ENCODE measurements around the gene HMGN2. TPM values are rescaled to one million over a fixed set of nuclear protein-coding genes. Genes with fewer than 3 reads are reported as not detected.

Gene HMGN2
- total and polyA plus RNA-seq, 10 of the 15 experiments (the other 5 are each of a cell fraction or from before 2014, with no cell fraction given): 249 to 2,682 (median 694) TPM

DNA sequence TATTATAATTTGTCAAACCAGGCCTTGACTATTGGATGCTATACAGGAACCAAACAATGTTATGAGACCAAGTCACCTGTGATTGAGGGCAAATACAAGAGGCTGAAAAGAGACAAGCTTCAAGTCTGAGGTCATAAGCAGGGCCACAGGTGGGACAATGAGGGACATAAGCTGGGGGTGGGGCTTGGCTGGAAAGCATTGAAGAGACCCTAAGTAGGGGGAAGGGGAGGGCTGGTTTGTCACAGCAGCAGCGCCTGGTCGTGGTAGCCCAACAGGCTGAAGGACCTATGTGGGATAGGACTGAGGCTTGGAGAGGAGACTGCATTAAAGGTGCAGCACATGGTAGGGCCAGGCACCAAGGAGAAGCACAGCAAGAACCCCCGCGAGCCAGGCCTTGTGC lies 17.9 kb downstream of the HMGN2 start:
- Histone ChIP-seq H2AFZ (ENCODE audit: control insufficient read depth, low read depth, low read length) (no peak overlapping the region), H3K36me3 (ENCODE audit: control insufficient read depth in 2 of 2, insufficient read depth in 2 of 2, low read length in 1 of 2) (no peaks in the 10 kb centered on the region), H3K27ac (ENCODE audit: control insufficient read depth, insufficient read depth) (no peak overlapping the region), H4K20me1 (ENCODE audit: control insufficient read depth, insufficient read depth) (no peaks in the 10 kb centered on the region), H3K4me1 (ENCODE audit: control insufficient read depth, insufficient read depth, low read length) (peaks cover 11% of the 10 kb centered on the region), H3K9me3 (replicated peaks; ENCODE audit: control insufficient read depth, insufficient read depth, low read length) (no peaks in the 10 kb centered on the region), H3K4me3 (no peak overlapping the region), H3K27me3 (replicated peaks in 1 of 2; ENCODE audit: control insufficient read depth in 2 of 2, insufficient read depth in 2 of 2, low read length in 1 of 2) (no peaks in the 10 kb centered on the region), H3K9ac (ENCODE audit: control insufficient read depth, insufficient read depth, low read length) (no peak overlapping the region), H3K79me2 (ENCODE audit: control insufficient read depth, insufficient read depth, low read length) (no peaks in the 10 kb centered on the region), H3K4me2 (ENCODE audit: control insufficient read depth, insufficient read depth) (no peak overlapping the region)
- in situ Hi-C loops (cut with MboI) (no loop called here), intact Hi-C loops (cut with micrococcal nuclease; ENCODE audit: unreplicated experiment) (no loop called here)
- 81% methylated on average over 4 of the region's 4 CpGs for WGBS (ENCODE audit: insufficient coverage, insufficient replicate concordance, low lambda C conversion rate, missing lambda C conversion rate)
- ChIA-PET SMC1A (ENCODE audit: uncharacterized antibody, unreplicated experiment) (interaction anchor here (0.6 to 1.6 kb wide), 4 partner anchors 9 to 479 kb away, joined by 3 to 4 read pairs (median 3); no protein-coding TSS in a partner anchor), RAD21 (ENCODE audit: unreplicated experiment) (interaction anchor here (1.6 kb wide), 1 partner anchor 10 kb away, joined by 5 read pairs; no protein-coding TSS in a partner anchor), POLR2A (interaction anchor here (0.6 kb wide), 3 partner anchors 17 to 219 kb away, joined by 3 to 6 read pairs (median 5); no protein-coding TSS in a partner anchor), CTCF (interaction anchor here (1.2 to 1.3 kb wide), 2 partner anchors 11 to 113 kb away, joined by 5 to 8 read pairs; no protein-coding TSS in a partner anchor)
- ATAC-seq: no peak
- FAIRE-seq: no peak
- no peak for TF ChIP-seq EED (IDR thresholded peaks at IDR 0.05; ENCODE audit: low read depth)
- no peak for TF ChIP-seq MEF2B (IDR thresholded peaks at IDR 0.05; ENCODE audit: partially characterized antibody, poor library complexity, severe bottlenecking)
- TF ChIP-seq BHLHE40 (IDR thresholded peaks at IDR 0.05; ENCODE audit: borderline replicate concordance in 1 of 2, low read depth in 2 of 2, low read length in 1 of 2): no peak
- no peak for TF ChIP-seq SREBF1 (IDR thresholded peaks at IDR 0.05; ENCODE audit: low read length)
- TF ChIP-seq CREB1 (IDR thresholded peaks at IDR 0.05; ENCODE audit: low read depth): no peak
- no peak for TF ChIP-seq MTA3 (IDR thresholded peaks at IDR 0.05; ENCODE audit: borderline replicate concordance, low read length)
- no peak for TF ChIP-seq ZZZ3 (IDR thresholded peaks at IDR 0.05; ENCODE audit: control insufficient read depth, insufficient read length, low read depth)
- no TSS peak for BruUV-seq (replicated peaks)
- DNase-seq (ENCODE audit: low read depth, low spot score): no peak

DNA sequence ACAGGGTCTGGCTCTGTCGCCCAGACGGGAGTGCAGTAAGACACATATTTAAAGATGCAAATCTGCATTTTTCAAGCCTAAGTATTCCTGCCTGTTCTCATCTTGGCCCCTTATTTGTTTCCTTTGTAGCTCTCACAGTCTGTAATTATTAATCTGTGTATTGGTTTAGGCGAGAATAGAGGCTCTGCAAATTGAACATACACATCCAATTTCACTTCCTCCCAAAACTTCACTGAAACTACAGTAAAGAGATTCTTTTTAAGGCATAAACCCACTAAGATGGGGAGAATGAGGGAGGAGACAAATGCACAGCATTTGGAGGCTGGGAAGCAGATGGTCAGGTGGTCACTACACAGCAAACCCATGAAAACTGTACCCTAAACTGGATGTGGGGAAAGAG lies 21.0 kb downstream of the HMGN2 start:
- in situ Hi-C loops (cut with MboI): no loop called here
- BruUV-seq (replicated peaks): no TSS peak

More for the DNA sequence above, 21.0 kb downstream of the HMGN2 start:
- Histone ChIP-seq H3K4me2 (ENCODE audit: control insufficient read depth, insufficient read depth) (no peak overlapping the region), H3K36me3 (ENCODE audit: control insufficient read depth in 2 of 2, insufficient read depth in 2 of 2, low read length in 1 of 2) (no peaks in the 10 kb centered on the region), H2AFZ (ENCODE audit: control insufficient read depth, low read depth, low read length) (no peak overlapping the region), H3K4me3 (no peak overlapping the region), H3K27ac (ENCODE audit: control insufficient read depth, insufficient read depth) (no peak overlapping the region), H3K9me3 (replicated peaks; ENCODE audit: control insufficient read depth, insufficient read depth, low read length) (no peaks in the 10 kb centered on the region), H4K20me1 (ENCODE audit: control insufficient read depth, insufficient read depth) (no peaks in the 10 kb centered on the region), H3K9ac (ENCODE audit: control insufficient read depth, insufficient read depth, low read length) (no peak overlapping the region), H3K4me1 (ENCODE audit: control insufficient read depth, insufficient read depth, low read length) (peaks cover 11% of the 10 kb centered on the region), H3K27me3 (replicated peaks in 1 of 2; ENCODE audit: control insufficient read depth in 2 of 2, insufficient read depth in 2 of 2, low read length in 1 of 2) (no peaks in the 10 kb centered on the region), H3K79me2 (ENCODE audit: control insufficient read depth, insufficient read depth, low read length) (no peaks in the 10 kb centered on the region)
- no peak for FAIRE-seq
- WGBS (ENCODE audit: insufficient coverage, insufficient replicate concordance, low lambda C conversion rate, missing lambda C conversion rate): 0% methylated on average over 3 of the region's 3 CpGs
- DNase-seq (ENCODE audit: low read depth, low spot score): no peak
- ATAC-seq: peak; percentile 60
- ChIA-PET RAD21 (ENCODE audit: unreplicated experiment) (no interaction called here), SMC1A (ENCODE audit: uncharacterized antibody, unreplicated experiment) (no interaction called here), CTCF (no interaction called here), POLR2A (no interaction called here)
- intact Hi-C loops (cut with micrococcal nuclease; ENCODE audit: unreplicated experiment): no loop called here
- TF ChIP-seq MTA2 (IDR thresholded peaks at IDR 0.05; ENCODE audit: low read depth) (no peak), SPI1 (IDR thresholded peaks at IDR 0.05; ENCODE audit: borderline replicate concordance, insufficient read depth, low read depth, low read length) (peak; percentile 64; the same call in 1 of the 2 replicates), ZBED1 (IDR thresholded peaks at IDR 0.05; ENCODE audit: borderline replicate concordance) (no peak), SMC3 (IDR thresholded peaks at IDR 0.05; ENCODE audit: borderline replicate concordance, low read length) (no peak)
